HepG2 (cell line): ENCODE results near the gene KAT2A. TPM values are rescaled to one million over a fixed set of nuclear protein-coding genes. Genes with fewer than 3 reads are reported as not detected.

Source experiments
- AFF4 ChIP-seq: sonication (generic); formaldehyde crosslinking; IDR thresholded peaks from 2 replicates; pipeline ENCODE4 v1.4.0; 2020; ENCODE audit warnings: missing genetic modification reagents
- ATM ChIP-seq: fragments of 450-650 bp; IDR thresholded peaks from 2 replicates; pipeline ENCODE4 v1.7.1; 2017; ENCODE audit warnings: mild to moderate bottlenecking, borderline replicate concordance
- HMGA1 ChIP-seq: sonication (generic); formaldehyde crosslinking; conservative IDR thresholded peaks from 2 replicates; pipeline ENCODE4 v1.4.0; 2020; ENCODE audit warnings: missing genetic modification reagents
- HNF4G ChIP-seq, 2 experiments: sonication (generic) in 1 of 2; formaldehyde crosslinking in 1 of 2; IDR thresholded peaks; 2 replicates each; pipeline versions ENCODE4 v1.4.0 to v1.6.1; 2011 to 2020; ENCODE audit warnings: borderline replicate concordance in 2 of 2, low read depth in 2 of 2, mild to moderate bottlenecking in 2 of 2, low read length in 1 of 2, missing genetic modification reagents in 1 of 2, moderate library complexity in 1 of 2
- RAD51 ChIP-seq: fragments of 450-650 bp; IDR thresholded peaks from 2 replicates; pipeline ENCODE4 v1.6.1; 2016; ENCODE audit warnings: borderline replicate concordance
- SAFB2 ChIP-seq: sonication (generic); formaldehyde crosslinking; IDR thresholded peaks from 2 replicates; pipeline ENCODE4 v1.5.1; 2020; ENCODE audit warnings: missing genetic modification reagents, low read depth, mild to moderate bottlenecking, borderline replicate concordance
- ZMYM2 ChIP-seq: sonication (generic); formaldehyde crosslinking; IDR thresholded peaks from 2 replicates; pipeline ENCODE4 v1.8.0; 2022; ENCODE audit warnings: mild to moderate bottlenecking, missing genetic modification reagents
- ZNF704 ChIP-seq: sonication (generic); formaldehyde crosslinking; IDR thresholded peaks from 2 replicates; pipeline ENCODE4 v1.8.1; 2023; ENCODE audit warnings: mild to moderate bottlenecking, inconsistent platforms, moderate library complexity, missing genetic modification reagents, borderline replicate concordance
- ZNF784 ChIP-seq: sonication (generic); formaldehyde crosslinking; IDR thresholded peaks from 2 replicates; pipeline ENCODE4 v1.5.1; 2020; ENCODE audit warnings: missing genetic modification reagents, mild to moderate bottlenecking, borderline replicate concordance
- polyA plus RNA-seq, 8 experiments: library from polyadenylated mRNA; depleted of rRNA in 3 of 8; stranded (reverse) in 7 of 8; unstranded in 1 of 8; fragments of >200 nt; fragmentation: Illumina TruSeq in 4 of 8; extraction: Trizol in 4 of 8; gene quantifications; 2 replicates each; pipeline versions ENCODE4 v1.2.1 to v1.2.3, GENCODE V29; 2011 to 2016; ENCODE audit warnings: low read depth in 4 of 8, missing spikeins in 1 of 8, mixed read lengths in 1 of 8; ENCODE audit not compliant: insufficient read depth in 1 of 8
- total RNA-seq, 5 experiments: library from RNA; depleted of rRNA; stranded (reverse); fragments of >200 nt; fragmentation: Illumina TruSeq; extraction: Trizol; gene quantifications; 2 replicates each; pipeline ENCODE4 v1.2.3, GENCODE V29; 2016; ENCODE audit warnings: low read depth in 1 of 5
- TF ChIP-seq, protein P1 (sequence below): sonication (generic); formaldehyde crosslinking; IDR thresholded peaks from 2 replicates; pipeline ENCODE4 v1.9.0; 2021; ENCODE audit warnings: mild to moderate bottlenecking, missing genetic modification reagents

KAT2A gene
- total and polyA plus RNA-seq, 2 of the 13 experiments (the other 11 are each of a cell fraction or from before 2014, with no cell fraction given), result 29.1 to 90.4 TPM

GRCh38 chr17:42067371-42068091 lies 53.6 kb downstream of the KAT2A start (continued):
- TF ChIP-seq AFF4 (CRISPR knock-in tag), result no peak
- TF ChIP-seq ATM, result no peak
- no peak for TF ChIP-seq ZMYM2
- 0 out of 2 replicates have a peak, but pooled peaks have one; percentile 82 for TF ChIP-seq SAFB2 (CRISPR knock-in tag)
- TF ChIP-seq HNF4G (IDR thresholded peaks at IDR 0.05; ENCODE audit: borderline replicate concordance, low read depth, low read length), result no peak
- peak; percentile 60; the same call in 1 of the 2 replicates for TF ChIP-seq HNF4G (CRISPR knock-in tag; IDR thresholded peaks at IDR 0.05; ENCODE audit: borderline replicate concordance, low read depth)
- TF ChIP-seq RAD51, result no peak
- 0 out of 2 replicates have a peak, but pooled peaks have one; percentile 37 for TF ChIP-seq ZNF784 (CRISPR knock-in tag)
- TF ChIP-seq, protein P1, sequence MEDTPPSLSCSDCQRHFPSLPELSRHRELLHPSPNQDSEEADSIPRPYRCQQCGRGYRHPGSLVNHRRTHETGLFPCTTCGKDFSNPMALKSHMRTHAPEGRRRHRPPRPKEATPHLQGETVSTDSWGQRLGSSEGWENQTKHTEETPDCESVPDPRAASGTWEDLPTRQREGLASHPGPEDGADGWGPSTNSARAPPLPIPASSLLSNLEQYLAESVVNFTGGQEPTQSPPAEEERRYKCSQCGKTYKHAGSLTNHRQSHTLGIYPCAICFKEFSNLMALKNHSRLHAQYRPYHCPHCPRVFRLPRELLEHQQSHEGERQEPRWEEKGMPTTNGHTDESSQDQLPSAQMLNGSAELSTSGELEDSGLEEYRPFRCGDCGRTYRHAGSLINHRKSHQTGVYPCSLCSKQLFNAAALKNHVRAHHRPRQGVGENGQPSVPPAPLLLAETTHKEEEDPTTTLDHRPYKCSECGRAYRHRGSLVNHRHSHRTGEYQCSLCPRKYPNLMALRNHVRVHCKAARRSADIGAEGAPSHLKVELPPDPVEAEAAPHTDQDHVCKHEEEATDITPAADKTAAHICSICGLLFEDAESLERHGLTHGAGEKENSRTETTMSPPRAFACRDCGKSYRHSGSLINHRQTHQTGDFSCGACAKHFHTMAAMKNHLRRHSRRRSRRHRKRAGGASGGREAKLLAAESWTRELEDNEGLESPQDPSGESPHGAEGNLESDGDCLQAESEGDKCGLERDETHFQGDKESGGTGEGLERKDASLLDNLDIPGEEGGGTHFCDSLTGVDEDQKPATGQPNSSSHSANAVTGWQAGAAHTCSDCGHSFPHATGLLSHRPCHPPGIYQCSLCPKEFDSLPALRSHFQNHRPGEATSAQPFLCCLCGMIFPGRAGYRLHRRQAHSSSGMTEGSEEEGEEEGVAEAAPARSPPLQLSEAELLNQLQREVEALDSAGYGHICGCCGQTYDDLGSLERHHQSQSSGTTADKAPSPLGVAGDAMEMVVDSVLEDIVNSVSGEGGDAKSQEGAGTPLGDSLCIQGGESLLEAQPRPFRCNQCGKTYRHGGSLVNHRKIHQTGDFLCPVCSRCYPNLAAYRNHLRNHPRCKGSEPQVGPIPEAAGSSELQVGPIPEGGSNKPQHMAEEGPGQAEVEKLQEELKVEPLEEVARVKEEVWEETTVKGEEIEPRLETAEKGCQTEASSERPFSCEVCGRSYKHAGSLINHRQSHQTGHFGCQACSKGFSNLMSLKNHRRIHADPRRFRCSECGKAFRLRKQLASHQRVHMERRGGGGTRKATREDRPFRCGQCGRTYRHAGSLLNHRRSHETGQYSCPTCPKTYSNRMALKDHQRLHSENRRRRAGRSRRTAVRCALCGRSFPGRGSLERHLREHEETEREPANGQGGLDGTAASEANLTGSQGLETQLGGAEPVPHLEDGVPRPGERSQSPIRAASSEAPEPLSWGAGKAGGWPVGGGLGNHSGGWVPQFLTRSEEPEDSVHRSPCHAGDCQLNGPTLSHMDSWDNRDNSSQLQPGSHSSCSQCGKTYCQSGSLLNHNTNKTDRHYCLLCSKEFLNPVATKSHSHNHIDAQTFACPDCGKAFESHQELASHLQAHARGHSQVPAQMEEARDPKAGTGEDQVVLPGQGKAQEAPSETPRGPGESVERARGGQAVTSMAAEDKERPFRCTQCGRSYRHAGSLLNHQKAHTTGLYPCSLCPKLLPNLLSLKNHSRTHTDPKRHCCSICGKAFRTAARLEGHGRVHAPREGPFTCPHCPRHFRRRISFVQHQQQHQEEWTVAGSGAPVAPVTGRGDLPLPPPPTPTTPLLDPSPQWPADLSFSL (CRISPR knock-in tag), result no peak
- 0 out of 2 replicates have a peak, but pooled peaks have one; percentile 17 for TF ChIP-seq ZNF704
- TF ChIP-seq HMGA1, result no peak
